ENCODE results near the gene HSD17B14. TPM values are rescaled to one million over a fixed set of nuclear protein-coding genes. Genes with fewer than 3 reads are reported as not detected.

Gene HSD17B14
- total and polyA plus RNA-seq, 9 of the 15 experiments (the other 6 are each of a cell fraction or from before 2014, with no cell fraction given), result 0.16 TPM; not detected in 8

- TF ChIP-seq FOXP4 (CRISPR knock-in tag; IDR thresholded peaks at IDR 0.05; ENCODE audit: borderline replicate concordance) (peak; percentile 43; the same call in 1 of the 2 replicates), NRF1 (conservative IDR thresholded peaks at IDR 0.05 in 1 of 2, IDR thresholded peaks at IDR 0.05 in 1 of 2) (peak; percentile 77 to 82), ZBTB1 (CRISPR knock-in tag; IDR thresholded peaks at IDR 0.05; ENCODE audit: borderline replicate concordance, low read depth) (0 out of 2 replicates have a peak, but pooled peaks have one; percentile 43), OTX1 (CRISPR knock-in tag; IDR thresholded peaks at IDR 0.05) (no peak), GABPB1 (CRISPR knock-in tag; IDR thresholded peaks at IDR 0.05) (0 out of 2 replicates have a peak, but pooled peaks have one; percentile 15), MLLT1 (IDR thresholded peaks at IDR 0.05) (peak in 1 of 2 experiments; percentile 82; a peak in 1 of 4 replicates), ZNF24 (IDR thresholded peaks at IDR 0.05) (no peak), SP1 (CRISPR knock-in tag; IDR thresholded peaks at IDR 0.05) (peak; percentile 59; the same call in 1 of the 2 replicates), E2F6 (IDR thresholded peaks at IDR 0.05; ENCODE audit: borderline replicate concordance in 1 of 2, extremely low read depth in 1 of 2, insufficient read depth in 1 of 2, insufficient read length in 1 of 2, low read depth in 1 of 2, low read length in 1 of 2, poor library complexity in 1 of 2, severe bottlenecking in 1 of 2) (peak; percentile 68 to 85), NR1H2 (CRISPR knock-in tag; IDR thresholded peaks at IDR 0.05) (no peak), ARID1B (IDR thresholded peaks at IDR 0.05) (0 out of 2 replicates have a peak, but pooled peaks have one; percentile 26), L3MBTL2 (IDR thresholded peaks at IDR 0.05) (peak; percentile 58), MEIS2 (IDR thresholded peaks at IDR 0.05; ENCODE audit: partially characterized antibody) (peak; percentile 58), PCBP2 (IDR thresholded peaks at IDR 0.05; ENCODE audit: low read depth, low read length, poor library complexity, severe bottlenecking) (no peak), MAX (CRISPR knock-in tag; IDR thresholded peaks at IDR 0.05) (peak; percentile 81), MEF2A (IDR thresholded peaks at IDR 0.05; ENCODE audit: control insufficient read depth, low read depth, low read length) (no peak), TBP (optimal IDR thresholded peaks at IDR 0.05; ENCODE audit: low read depth, low read length) (peak; percentile 44), HMGN3 (IDR thresholded peaks at IDR 0.05; ENCODE audit: borderline replicate concordance, extremely low read depth, insufficient read length, low read depth, low read length) (peak; percentile 90), CXXC5 (CRISPR knock-in tag; IDR thresholded peaks at IDR 0.05) (peak; percentile 60), RAD51 (IDR thresholded peaks at IDR 0.05; ENCODE audit: borderline replicate concordance, low read depth) (no peak)
These were observed 24.0 kb downstream of the HSD17B14 start (continued) for GRCh38 chr19:48812094-48812929.

Data from K562 (cell line).